Parathyroid adenoma (tissue), 2 donors: ENCODE data around the gene CYP24A1.

ENCODE experiments used
- H2AFZ ChIP-seq: fragments of 300-600 bp; sonication (generic); one replicate; pipeline ENCODE4 v1.7.0; 2017; ENCODE audit warnings: antibody characterized with exemption, mild to moderate bottlenecking
- H3K27ac ChIP-seq: fragments of 300-600 bp; sonication (generic); one replicate; pipeline ENCODE4 v1.7.0; 2017
- H3K27me3 ChIP-seq: fragments of 300-600 bp; sonication (generic); one replicate; pipeline ENCODE4 v1.7.0; 2017; ENCODE audit warnings: low read length; ENCODE audit not compliant: control insufficient read depth, insufficient read depth
- H3K36me3 ChIP-seq: fragments of 300-600 bp; sonication (generic); one replicate; pipeline ENCODE4 v1.7.0; 2017; ENCODE audit warnings: low read length; ENCODE audit not compliant: control insufficient read depth, insufficient read depth
- H3K4me1 ChIP-seq: fragments of 300-600 bp; sonication (generic); one replicate; pipeline ENCODE4 v1.7.0; 2017; ENCODE audit warnings: control low read depth
- H3K4me2 ChIP-seq: fragments of 300-600 bp; sonication (generic); one replicate; pipeline ENCODE4 v1.7.0; 2017; ENCODE audit warnings: low read length
- H3K4me3 ChIP-seq: fragments of 300-600 bp; sonication (generic); one replicate; pipeline ENCODE4 v1.7.0; 2017; ENCODE audit warnings: low read depth, low read length
- H3K79me2 ChIP-seq: fragments of 300-600 bp; sonication (generic); one replicate; pipeline ENCODE4 v1.7.0; 2017; ENCODE audit warnings: control low read depth
- H3K9ac ChIP-seq: fragments of 300-600 bp; sonication (generic); one replicate; pipeline ENCODE4 v1.7.0; 2017; ENCODE audit warnings: mild to moderate bottlenecking
- H3K9me3 ChIP-seq: fragments of 300-600 bp; sonication (generic); one replicate; pipeline ENCODE4 v1.7.0; 2017; ENCODE audit warnings: low read length; ENCODE audit not compliant: control insufficient read depth
- CTCF ChIP-seq: fragments of 300-600 bp; sonication (generic); IDR thresholded peaks from one replicate; pipeline ENCODE4 v1.7.0; 2017; ENCODE audit warnings: antibody characterized with exemption, mild to moderate bottlenecking
- donor health status: primary hyperparathyroidism.

The CYP24A1 gene

GRCh38 chr20:54161008-54161820 lies 12.6 kb downstream of the CYP24A1 start:
- no peak overlapping the region for H3K9ac ChIP-seq
- no peaks in the 10 kb centered on the region for H3K9me3 ChIP-seq
- H3K27me3 ChIP-seq: no peaks in the 10 kb centered on the region
- no peak overlapping the region for H3K4me3 ChIP-seq
- no peaks in the 10 kb centered on the region for H3K36me3 ChIP-seq
- H3K4me1 ChIP-seq: no peaks in the 10 kb centered on the region
- no peak overlapping the region for H2AFZ ChIP-seq
- H3K27ac ChIP-seq: no peak overlapping the region
- no peaks in the 10 kb centered on the region for H3K79me2 ChIP-seq
- H3K4me2 ChIP-seq: no peak overlapping the region
- no peak for TF ChIP-seq CTCF

GRCh38 chr20:54160065-54161007 lies 13.4 kb downstream of the CYP24A1 start:
- no peak for TF ChIP-seq CTCF
- Histone ChIP-seq H3K9me3 (no peaks in the 10 kb centered on the region), H3K27ac (no peak overlapping the region), H3K27me3 (no peaks in the 10 kb centered on the region), H3K79me2 (no peaks in the 10 kb centered on the region), H3K4me3 (no peak overlapping the region), H2AFZ (no peak overlapping the region), H3K4me1 (no peaks in the 10 kb centered on the region), H3K4me2 (no peak overlapping the region), H3K36me3 (no peaks in the 10 kb centered on the region), H3K9ac (no peak overlapping the region)

GRCh38 chr20:54158856-54159418 lies 14.8 kb downstream of the CYP24A1 start:
- H3K36me3 ChIP-seq: no peaks in the 10 kb centered on the region
- no peaks in the 10 kb centered on the region for H3K27me3 ChIP-seq
- no peak overlapping the region for H3K9ac ChIP-seq
- no peaks in the 10 kb centered on the region for H3K4me1 ChIP-seq
- H3K4me3 ChIP-seq: no peak overlapping the region
- no peak overlapping the region for H2AFZ ChIP-seq
- no peak for TF ChIP-seq CTCF
- no peak overlapping the region for H3K4me2 ChIP-seq
- no peaks in the 10 kb centered on the region for H3K9me3 ChIP-seq
- no peak overlapping the region for H3K27ac ChIP-seq
- H3K79me2 ChIP-seq: no peaks in the 10 kb centered on the region

GRCh38 chr20:54158226-54158625 lies 15.6 kb downstream of the CYP24A1 start:
- Histone ChIP-seq H3K9ac (no peak overlapping the region), H3K9me3 (no peaks in the 10 kb centered on the region), H3K4me3 (no peak overlapping the region), H3K27ac (no peak overlapping the region), H3K79me2 (no peaks in the 10 kb centered on the region), H2AFZ (no peak overlapping the region), H3K36me3 (no peaks in the 10 kb centered on the region), H3K27me3 (no peaks in the 10 kb centered on the region), H3K4me1 (no peaks in the 10 kb centered on the region), H3K4me2 (no peak overlapping the region)
- TF ChIP-seq CTCF: no peak
